GM19099 (cell line): Measurements from ENCODE around the gene PEMT.

Experiments used
- POLR2A ChIP-seq: IDR thresholded peaks from 3 replicates; pipeline ENCODE4 v1.6.1; 2011; ENCODE audit warnings: low read depth; ENCODE audit not compliant: insufficient read length; ENCODE audit errors: extremely low read depth

PEMT gene

GRCh38 chr17:17606416-17607000 lies 15.0 kb upstream of the PEMT start:
- no peak for TF ChIP-seq POLR2A

GRCh38 chr17:17605729-17606088 lies 14.2 kb upstream of the PEMT start:
- TF ChIP-seq POLR2A, result no peak

- TF ChIP-seq POLR2A, result no peak
Measured at GRCh38 chr17:17605083-17605728, 13.7 kb upstream of the PEMT start.

- TF ChIP-seq POLR2A, result no peak
Measured at GRCh38 chr17:17603895-17604225, 12.4 kb upstream of the PEMT start.

GRCh38 chr17:17603178-17603894 lies 11.8 kb upstream of the PEMT start:
- TF ChIP-seq POLR2A, result no peak

GRCh38 chr17:17599965-17600364 lies 8.5 kb upstream of the PEMT start:
- no peak for TF ChIP-seq POLR2A

- TF ChIP-seq POLR2A, result no peak
Measured at GRCh38 chr17:17598003-17598402, 6.5 kb upstream of the PEMT start.

- no peak for TF ChIP-seq POLR2A
Measured at GRCh38 chr17:17595755-17596154, 4.2 kb upstream of the PEMT start.

GRCh38 chr17:17593222-17593620 lies 1.7 kb upstream of the PEMT start:
- TF ChIP-seq POLR2A, result no peak

GRCh38 chr17:17590883-17591354 lies 589 bp downstream of the PEMT start:
- peak; percentile 34 for TF ChIP-seq POLR2A

GRCh38 chr17:17590141-17590751 lies 1.3 kb downstream of the PEMT start:
- TF ChIP-seq POLR2A, result no peak

GRCh38 chr17:17587614-17588337 lies 3.7 kb downstream of the PEMT start:
- no peak for TF ChIP-seq POLR2A

GRCh38 chr17:17582372-17582771 lies 9.1 kb downstream of the PEMT start:
- no peak for TF ChIP-seq POLR2A

GRCh38 chr17:17581509-17581908 lies 10.0 kb downstream of the PEMT start:
- no peak for TF ChIP-seq POLR2A
